Stimulated activated naive CD8-positive, alpha-beta T cell treated with anti-CD3 and anti-CD28 coated beads, Interleukin-15, Interleukin-2, amounts not matched to agents 100 U/mL and 50 U/mL, for 24 hours (primary cell): ENCODE results near the gene INKA1.
"Not testable (repeated sequence)": the region's sequence is repeated elsewhere in the genome, so short reads cannot be mapped to it uniquely, and the experiment has no call there.

Source experiments
- ATAC-seq: fragments of 150-1000 bp; cut with Tn5 transposase; one replicate; pipeline ENCODE4 v1.10.0; 2021
- DNase-seq: peaks from one replicate; pipeline ENCODE4 v3.0.0; 2021

The INKA1 gene

DNA sequence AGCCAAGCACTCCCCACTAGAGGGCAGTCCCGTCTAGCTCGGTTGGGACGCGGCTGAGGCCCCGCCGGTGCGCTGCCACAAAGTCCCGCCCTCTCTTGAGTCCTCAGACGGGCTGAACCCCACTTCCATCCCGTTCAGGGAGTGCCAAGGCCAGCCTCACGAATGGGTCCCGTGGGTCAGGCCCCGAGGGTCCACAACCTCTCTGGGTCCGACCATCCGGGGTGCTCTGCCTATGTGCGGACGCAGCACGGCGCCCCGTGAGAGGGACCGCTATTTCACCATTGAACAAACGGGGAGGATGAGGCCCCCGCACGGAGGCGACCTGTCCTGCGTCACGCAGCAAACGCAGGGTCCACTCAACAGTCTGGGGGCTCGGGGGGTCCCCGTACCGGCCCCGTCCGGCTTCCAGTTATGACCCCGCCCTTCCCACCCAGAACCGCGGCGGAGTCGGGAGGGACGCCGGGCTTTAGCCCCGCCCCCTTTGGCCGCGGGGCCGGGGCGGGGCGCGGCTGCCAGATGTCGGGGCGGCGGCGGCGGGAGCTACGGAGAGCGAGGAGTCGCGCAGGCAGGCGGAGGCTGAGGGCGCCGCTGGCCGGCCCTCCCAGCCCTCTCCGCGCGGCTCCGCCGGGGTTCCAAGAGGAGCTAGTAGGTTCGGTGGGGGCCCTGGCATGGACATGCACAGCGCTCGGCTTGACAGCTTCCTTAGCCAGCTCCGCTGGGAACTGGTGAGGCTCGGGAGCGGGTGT, at the start of gene INKA1:
INKA1 (plus strand) TSS at position 543 of the 746 bp plus-strand sequence; CDS start at position 675, 132 bp downstream.
- DNase-seq (peak; percentile 92), ATAC-seq (peak; percentile 79)

DNA sequence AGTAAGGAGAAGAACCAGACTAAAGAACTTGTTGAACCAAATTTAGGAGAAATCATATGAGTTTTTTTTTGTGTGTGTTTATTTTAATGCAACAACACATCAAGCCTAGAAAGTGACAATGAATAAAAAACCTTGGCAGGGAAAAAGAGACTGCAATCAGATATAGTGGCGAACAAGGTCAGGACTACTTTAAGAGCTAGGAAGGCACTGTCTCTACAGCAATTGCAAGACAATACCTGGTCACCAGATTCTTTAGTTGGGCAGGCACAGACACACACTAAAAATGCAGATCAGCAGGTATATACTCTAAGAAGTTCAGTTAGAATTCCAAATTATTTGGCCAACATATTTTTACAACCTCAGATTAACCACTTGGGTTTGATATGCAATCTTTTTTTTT, 48.5 kb upstream of the INKA1 start:
- DNase-seq = no peak
- ATAC-seq = no peak

DNA sequence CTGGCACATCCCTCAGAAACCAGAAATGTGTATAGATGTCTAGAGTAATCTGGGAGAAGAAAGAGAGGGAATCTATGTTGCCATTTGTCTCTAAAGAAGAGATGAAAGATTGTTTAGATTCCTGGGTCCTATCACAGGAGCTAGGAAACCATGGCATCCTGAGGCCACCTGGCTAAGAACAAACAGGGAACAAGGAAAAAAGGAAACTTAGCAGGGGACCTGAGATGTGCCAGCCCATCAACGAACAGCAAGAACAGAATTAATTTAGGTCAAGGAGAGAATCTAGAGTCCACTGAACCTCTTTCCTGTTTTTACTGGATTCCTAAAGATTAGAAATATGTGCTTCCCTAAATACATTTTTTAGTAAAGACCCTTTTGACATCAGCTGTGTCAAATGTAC, 47.0 kb upstream of the INKA1 start:
- no peak for ATAC-seq

DNA sequence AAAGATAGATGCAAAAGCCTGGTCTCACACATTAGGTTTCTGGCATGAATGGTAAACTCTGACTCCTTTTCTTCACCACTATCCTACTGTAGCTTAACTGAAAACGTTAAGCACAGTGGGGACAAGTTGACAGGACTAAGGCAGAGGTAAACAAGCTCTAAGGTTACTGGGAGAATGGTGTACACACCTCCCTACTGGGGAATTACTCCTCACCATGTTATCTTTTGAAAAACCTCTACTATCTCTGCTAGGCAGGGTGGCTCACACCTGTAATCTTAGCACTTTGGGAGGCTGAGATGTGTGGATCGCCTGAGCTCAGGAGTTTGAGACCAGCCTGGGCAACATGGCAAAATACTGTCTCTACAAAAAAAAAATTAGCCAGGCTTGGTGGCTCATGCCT, 45.9 kb upstream of the INKA1 start:
- ATAC-seq = no peak
- DNase-seq = no peak

More for the DNA sequence above, 47.0 kb upstream of the INKA1 start:
- no peak for DNase-seq

DNA sequence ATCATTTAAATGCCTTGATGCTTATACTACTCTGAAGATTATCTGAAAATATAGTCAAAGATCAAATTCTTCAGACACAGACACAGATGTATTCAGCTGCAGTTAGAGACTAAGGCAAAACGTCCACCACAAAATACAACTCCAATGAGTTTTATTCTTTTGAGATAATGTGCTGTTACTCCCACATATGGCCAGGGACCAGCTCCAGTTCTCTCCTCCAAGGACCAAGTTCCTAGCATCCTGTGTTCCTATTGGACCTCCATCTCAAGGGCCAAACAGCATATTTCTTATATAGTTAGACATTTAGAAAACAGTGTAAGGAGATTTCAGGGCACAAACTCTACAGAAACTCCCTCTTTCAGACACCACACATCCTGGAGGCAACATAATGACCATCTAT, 43.8 kb upstream of the INKA1 start:
- DNase-seq (no peak), ATAC-seq (no peak)

DNA sequence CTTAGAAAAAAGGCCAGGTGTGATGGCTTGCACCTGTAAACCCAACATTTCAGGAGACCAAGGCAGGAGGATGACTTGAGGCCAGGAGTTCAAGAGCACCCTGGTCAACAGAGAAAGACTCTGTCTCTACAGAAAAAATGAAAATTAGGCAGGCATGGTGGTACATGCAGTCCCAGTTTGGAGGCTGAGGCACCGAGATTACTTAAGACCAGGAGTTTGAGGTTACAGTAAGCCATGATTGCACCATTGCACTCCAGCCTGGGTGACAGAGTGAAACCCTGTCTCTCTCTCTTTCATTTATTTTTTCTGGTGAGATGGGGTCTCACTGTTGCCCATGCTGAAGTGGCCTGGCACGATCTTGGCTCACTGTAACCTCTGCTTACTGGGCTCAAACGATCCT, 41.4 kb upstream of the INKA1 start:
- no peak for DNase-seq
- no peak for ATAC-seq

DNA sequence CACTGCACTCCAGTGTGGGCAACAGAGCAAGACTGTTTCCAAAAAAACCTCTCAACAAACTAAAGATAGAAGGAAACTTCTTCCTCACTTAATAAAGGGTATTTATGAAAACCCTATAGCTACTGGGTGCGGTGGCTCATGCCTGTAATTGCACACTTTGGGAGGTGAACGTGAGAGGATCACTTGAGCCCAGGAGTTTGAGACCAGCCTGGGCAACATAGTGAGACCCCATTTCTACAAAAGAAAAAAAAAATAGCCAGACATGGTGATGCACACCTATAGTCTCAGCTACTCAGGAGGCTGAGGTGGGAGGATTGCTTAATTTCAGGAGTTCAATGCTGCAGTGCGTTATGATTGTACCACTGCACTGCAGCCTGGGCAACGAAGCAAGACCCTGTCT, 39.1 kb upstream of the INKA1 start:
- DNase-seq = no peak
- ATAC-seq = no peak

DNA sequence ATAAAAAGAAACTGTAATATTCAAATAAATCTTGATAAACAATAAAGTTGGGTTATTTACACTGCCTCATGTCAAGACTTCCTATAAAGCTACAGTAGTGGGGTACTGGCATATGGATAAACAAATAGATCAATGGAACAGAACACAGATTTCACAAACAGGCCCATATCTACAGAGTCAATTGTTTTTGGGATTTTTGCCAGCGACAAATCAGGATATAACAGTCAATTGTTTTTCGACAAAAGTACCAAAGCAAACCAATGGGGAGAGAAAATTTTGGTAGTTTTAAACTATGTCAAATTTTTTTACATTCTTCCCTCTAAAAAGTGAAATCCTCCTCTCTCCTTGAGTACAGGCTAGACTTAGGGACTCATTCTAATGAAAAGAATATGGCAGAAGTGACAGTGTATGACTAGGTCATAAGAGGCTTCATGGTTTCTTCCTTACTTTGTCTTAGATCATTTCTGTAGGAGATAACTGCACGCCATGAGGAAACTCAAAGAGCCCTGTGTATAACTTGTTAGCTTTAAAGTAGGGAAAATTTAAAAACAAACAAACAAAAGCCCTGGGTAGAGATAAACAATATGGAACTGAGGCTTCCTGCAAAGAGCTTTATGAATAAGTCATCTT, 33.7 kb upstream of the INKA1 start:
- ATAC-seq (peak; percentile 61), DNase-seq (no peak)

DNA sequence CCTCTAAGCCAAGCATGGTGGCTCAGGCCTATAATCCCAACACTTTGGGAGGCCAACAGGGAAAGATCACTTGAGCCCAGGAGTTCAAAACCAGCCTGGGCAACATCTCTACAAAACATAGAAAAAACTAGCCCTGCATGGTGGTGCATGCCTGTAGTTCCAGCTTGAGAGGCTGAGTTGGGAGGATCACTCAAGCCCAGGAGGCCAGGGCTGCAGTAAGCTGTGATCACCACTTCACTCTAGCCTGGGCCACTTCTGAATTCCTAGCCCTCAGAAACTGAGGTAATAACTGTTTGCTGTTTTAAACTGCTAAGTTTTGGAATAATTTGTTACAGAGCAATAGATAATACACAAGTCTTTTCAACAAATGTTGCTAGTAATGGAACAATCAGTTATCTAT, 33.1 kb upstream of the INKA1 start:
- ATAC-seq = no peak
- no peak for DNase-seq

DNA sequence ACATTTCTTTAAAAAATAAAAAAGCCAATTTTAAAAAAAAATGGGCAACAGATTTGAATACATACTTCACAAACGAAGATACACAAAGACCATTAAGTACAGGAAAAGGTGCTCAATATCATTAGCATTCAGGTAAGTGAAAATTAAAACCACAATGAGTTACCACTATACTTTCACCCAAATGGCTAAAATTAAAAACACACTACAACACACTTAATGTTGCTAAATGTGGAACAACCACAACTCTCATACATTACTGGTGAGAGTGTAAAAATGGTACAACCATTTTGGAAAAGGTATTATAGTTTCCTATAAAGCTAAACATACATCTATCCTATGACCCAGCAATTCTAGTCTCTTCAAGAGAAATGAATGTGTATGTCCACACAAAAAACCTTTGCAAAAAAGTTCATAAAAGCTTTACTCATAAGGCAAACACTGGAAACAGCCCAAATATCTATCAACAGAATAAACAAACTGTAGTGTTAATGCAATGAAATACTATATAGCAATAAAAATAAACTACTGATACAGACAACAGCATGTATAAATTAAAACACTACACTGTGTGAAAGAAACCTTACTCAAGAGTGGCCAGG, 31.6 kb upstream of the INKA1 start:
- DNase-seq = no peak
- no peak for ATAC-seq

DNA sequence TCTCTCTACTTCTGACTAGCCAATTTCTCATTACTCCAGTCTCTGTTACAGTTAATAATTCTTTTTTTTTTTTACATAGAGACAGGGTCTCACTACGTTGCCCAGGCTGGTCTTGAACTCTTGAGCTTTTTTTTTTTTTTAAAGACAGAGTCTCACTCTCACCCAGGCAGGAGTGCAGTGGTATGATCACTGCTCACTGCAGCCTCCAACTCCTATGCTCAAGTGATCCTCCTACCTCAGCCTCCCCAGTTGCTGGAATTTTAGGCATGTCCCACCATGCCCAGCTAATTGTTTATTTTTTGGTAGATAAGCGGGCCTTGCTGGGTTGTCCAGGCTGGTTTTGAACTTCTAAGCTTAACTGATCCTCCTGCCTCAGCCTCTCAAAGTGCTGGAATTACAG, 30.4 kb upstream of the INKA1 start:
- DNase-seq (no peak), ATAC-seq (no peak)

DNA sequence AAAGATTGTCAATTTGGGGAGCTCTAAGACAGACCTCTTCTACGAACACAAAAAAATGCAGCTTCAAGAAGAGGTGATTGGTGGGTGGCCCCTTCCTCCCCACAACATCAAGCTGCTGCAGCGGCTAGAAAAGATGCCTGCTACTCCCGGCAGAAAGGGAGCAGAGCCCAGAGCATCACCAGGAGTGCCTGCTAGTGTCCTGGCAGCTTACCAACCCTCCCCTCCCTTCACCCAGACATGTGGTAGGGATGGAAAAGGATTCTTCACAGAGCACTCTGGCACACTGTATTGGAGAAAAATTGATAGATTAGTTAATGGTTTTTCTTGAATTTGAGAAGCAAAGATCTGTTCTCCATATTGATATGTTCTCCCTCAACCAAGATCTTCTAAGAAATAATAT, 27.5 kb upstream of the INKA1 start:
- DNase-seq = no peak
- no peak for ATAC-seq

DNA sequence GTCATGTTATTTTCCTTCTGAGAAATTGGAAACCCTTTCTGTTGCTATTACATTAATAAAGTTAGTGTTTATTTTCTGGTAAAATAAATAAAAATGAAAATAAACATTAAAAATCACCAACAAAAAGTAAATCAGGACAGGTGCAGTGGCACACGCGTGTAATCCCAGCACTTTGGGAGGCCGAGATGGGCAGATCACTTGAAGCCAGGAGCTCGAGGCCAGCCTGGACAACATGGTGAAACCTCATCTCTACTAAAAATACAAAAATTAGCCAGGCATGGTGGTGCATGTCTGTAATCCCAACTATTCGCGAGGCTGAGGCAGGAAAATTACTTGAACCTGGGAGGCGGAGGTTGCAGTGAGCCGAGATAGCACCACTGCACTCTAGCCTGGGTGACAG, 27.0 kb upstream of the INKA1 start:
- ATAC-seq, DNase-seq: not testable (repeated sequence)

DNA sequence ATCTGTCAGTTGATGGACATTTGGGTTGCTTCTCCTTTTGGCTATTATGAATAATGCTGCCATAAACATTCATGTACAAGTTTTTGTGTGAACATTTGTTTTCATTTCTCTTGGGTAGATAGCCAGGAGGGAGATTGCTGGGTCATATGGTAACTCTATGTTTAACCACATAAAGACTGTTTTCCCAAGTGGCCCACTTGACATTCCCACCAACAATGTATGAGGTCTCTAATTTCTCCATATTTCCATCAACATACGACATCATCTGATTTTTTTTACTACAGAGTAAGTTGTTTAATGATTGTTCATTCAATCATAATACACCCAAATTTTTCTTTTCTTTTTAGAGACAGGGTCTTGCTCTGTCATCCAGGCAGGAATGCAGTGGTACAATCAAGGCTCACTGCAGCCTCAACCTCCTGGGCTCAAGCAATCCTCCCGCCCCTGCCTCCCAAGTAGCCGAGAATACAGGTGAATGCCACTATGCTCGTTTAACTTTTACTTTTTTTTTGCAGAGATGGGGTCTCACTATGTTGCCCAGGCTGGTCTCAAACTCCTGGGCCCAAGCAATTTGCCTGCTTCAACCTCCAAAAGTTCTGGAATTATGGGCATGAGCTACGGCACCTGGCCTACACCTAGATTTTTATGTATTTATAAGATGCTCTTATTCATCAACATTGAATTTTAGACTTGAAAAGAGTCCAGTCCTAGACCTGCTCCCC, 23.5 kb upstream of the INKA1 start:
- no peak for DNase-seq
- ATAC-seq = no peak

DNA sequence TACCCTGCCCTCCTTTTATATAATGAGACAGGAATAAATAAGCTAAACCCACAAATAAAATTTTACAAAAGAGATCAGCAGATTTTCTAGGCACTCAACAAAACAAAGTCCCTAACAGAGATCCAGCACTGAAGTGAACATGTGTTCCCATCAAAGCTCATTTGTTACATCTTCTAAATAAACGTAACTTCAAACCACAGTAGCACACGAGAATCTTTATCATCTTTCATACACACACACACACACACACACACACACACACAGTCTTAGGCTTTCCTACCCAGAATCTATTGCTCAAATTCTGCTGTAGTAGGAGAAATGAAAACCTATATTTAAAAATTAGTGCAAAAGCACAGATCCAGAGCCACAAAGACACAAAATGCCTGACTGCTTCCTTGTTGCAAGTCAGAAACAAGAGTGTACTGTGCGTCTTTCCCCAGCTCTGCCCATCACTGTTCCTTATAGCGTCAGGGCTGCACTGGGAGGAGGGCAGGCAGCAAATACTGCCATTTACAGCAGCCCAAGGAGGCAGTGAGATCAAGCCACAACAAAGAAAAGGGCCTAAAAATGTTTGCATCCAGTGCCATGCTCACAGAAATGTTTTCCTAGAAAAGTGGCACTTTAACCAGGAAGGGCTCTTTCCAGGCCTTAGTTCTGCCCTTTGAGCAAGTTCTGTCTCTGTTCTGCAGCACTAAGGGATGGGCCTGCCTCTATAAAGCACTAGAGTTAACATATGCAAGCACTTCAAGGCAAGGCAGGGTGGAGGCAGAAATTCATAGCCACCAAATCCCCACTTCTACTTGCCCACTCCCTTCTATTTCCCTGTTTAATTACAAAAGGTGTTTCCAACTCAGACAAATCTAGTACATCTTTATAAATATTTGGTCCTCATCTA, 22.7 kb upstream of the INKA1 start:
- no peak for ATAC-seq
- DNase-seq = no peak

DNA sequence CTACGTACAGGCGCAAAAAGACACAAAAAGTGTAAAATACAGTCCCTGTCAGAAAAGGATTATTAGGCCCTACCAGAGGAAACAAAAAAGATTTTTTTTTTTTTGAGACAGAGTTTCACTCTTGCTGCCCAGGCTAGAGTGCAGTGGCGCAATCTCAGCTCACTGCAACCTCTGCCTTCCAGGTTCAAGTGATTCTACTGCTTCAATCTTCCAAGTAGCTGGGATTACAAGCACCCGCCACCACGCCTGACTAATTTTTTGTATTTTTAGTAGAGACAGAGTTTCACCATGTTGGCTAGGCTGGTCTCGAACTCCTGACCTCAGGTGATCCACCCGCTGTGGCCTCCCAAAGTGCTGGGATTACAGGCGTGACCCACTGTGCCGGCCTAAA, 22.1 kb upstream of the INKA1 start:
- DNase-seq, ATAC-seq: not testable (repeated sequence)

DNA sequence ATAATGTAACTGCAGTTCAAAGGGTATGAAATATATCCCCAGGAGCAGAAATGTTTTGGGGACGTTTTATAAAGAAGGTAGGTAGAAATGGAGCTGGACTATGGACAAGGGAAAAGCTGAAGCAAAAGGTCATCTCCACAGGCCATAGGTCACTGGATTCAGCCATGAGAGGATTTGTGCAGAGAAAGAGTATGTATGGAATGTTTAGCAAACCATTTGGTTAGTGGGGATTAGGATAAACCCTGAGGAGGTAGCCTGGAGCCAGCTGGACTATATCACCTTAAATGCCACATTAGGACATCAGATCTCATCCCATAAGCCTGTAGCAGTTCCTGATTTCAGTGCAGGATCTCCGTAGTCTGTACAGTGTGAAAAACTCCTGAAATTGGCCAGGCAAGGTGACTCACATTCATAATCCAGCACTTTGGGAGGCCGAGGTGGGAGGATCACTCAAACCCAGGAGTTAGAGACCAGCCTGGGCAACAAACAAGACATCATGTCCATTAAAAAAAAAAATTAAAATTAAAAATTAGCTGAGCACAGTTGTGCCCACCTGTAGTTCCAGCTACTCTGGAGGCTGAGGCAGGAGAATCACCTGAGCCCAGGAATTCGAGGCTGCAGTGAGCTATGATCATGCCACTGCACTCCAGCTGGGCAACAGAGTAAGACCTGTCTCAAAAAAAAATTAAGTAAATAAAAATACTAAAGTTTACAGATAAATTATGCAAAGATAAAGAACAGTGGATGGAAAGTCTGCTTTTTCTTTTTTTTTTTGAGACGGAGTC, 21.5 kb upstream of the INKA1 start:
- DNase-seq (no peak), ATAC-seq (no peak)

DNA sequence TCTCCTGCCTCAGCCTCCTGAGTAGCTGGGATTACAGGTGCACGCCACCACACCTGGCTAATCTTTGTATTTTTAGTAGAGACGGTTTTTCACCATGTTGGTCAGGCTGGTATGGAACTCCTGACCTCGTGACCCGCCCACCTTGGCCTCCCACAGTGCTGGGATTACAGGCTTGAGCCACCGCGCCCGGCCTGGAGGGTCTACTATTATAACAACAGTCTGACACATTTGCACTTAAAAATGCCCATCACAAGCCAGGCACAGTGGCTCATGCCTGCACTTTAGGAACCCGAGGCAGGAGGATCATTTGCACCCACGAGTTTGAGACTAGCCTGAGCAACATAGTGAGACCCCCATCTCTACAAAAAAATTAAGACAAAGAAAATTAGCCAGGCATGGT, 20.8 kb upstream of the INKA1 start:
- ATAC-seq = not testable (repeated sequence)

DNA sequence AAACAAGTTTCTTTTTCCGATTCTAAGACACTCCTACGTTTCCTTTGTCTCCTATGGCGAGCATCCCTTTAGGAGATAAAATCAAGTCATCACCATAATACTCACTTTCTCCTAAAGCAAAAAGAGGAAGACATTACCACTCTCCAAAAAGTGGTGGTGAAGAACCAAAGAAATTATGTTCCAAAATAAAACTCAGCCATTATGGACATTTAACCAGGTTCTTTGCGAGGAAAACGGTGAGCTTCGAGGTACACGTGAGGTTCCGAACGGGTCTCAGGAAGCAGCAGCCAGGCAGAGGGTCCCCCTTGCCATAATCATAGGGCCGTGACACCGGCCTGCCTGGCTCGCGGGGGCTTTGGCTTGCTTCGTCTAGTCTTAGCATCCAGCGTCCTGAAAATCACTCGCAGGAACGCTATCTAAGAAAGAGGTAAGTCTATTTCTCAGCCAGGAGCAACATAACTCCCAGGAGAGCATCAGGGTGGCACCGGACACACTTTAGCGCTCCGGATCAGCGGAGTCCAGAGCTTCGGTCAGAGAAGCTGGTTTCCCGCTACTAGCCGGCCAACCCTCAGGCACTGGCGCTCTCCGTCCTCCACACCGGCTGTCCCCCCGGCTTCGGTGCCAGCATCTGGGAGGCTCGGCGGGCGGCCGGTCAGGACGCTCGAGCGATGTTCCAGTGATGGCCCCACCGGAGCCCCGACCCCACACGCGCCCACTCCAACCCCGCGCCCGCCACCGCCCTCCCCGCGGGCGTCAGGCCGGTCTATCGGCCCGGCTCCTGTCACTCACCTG, 17.3 kb upstream of the INKA1 start:
- peak; percentile 48 for ATAC-seq
- peak; percentile 27 for DNase-seq

More for the DNA sequence above, 20.8 kb upstream of the INKA1 start:
- DNase-seq = not testable (repeated sequence)
